ENCODE measurements around the gene GPER1. TPM values are rescaled to one million over a fixed set of nuclear protein-coding genes. Genes with fewer than 3 reads are reported as not detected.

Gene GPER1
- total RNA-seq, 1 donor from 2014 or later, result 0.08 TPM

DNA sequence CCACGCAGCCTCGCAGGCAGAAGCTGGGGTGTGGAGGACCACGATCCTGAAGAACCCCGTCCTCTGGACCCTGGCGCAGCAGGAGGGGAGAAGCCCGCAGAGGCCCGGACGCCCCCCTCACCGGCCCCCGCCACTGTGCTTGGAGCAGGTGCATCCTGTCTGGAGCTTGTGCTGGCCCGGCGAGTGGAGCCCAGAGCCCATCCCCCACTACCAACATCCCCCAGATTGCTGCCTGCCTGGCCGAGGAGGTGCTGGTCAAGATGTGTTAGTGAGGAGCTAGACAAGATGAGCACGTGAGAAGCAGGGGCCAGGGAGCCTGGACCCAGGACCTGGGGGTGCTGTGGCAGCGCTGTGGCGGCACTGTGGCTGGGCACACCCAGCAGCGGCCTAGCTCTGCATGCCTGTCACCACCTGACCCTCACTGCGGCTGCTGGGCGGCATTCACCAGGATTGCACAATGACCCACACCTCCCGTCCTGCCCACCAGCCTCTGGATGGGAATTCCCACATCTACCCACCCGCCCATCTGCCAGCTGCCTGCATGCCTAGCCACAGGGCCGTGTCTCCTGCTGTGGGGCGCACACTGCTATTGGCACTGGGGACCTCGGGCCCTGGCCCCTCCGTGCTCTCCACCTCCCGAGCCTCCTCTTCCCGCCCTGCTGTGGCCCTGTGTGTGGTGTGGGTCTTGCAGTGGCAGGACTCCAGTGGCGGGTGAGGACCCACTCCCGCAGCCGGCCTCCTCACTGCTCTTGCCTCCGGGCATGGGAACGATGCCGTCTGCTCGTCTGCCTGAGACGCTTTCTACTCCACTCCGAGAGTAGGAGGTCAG lies 31.7 kb upstream of the GPER1 start:
- Histone ChIP-seq H3K36me3 (ENCODE audit: control insufficient read depth, insufficient read depth, low read length) (no peaks in the 10 kb centered on the region), H3K27me3 (ENCODE audit: control insufficient read depth, insufficient read depth, low read length) (peaks cover 11% of the 10 kb centered on the region), H3K4me3 (ENCODE audit: low read depth, low read length) (no peak overlapping the region)
- no peak for TF ChIP-seq CTCF (IDR thresholded peaks at IDR 0.05; ENCODE audit: insufficient read depth, low read length, poor library complexity, severe bottlenecking)
- no peak for DNase-seq (ENCODE audit: low read depth)

GRCh38 chr7:1056785-1057410 lies 31.0 kb upstream of the GPER1 start:
- DNase-seq (ENCODE audit: low read depth), result no peak
- Histone ChIP-seq H3K27me3 (ENCODE audit: control insufficient read depth, insufficient read depth, low read length) (peaks cover 11% of the 10 kb centered on the region), H3K4me3 (ENCODE audit: low read depth, low read length) (no peak overlapping the region), H3K36me3 (ENCODE audit: control insufficient read depth, insufficient read depth, low read length) (no peaks in the 10 kb centered on the region)
- no peak for TF ChIP-seq CTCF (IDR thresholded peaks at IDR 0.05; ENCODE audit: insufficient read depth, low read length, poor library complexity, severe bottlenecking)

- H3K27me3 ChIP-seq (ENCODE audit: control insufficient read depth, insufficient read depth, low read length), result peaks cover 11% of the 10 kb centered on the region
- H3K36me3 ChIP-seq (ENCODE audit: control insufficient read depth, insufficient read depth, low read length), result no peaks in the 10 kb centered on the region
- TF ChIP-seq CTCF (IDR thresholded peaks at IDR 0.05; ENCODE audit: insufficient read depth, low read length, poor library complexity, severe bottlenecking), result no peak
- no peak overlapping the region for H3K4me3 ChIP-seq (ENCODE audit: low read depth, low read length)
- DNase-seq (ENCODE audit: low read depth), result no peak
Observed at GRCh38 chr7:1057416-1058291, 30.3 kb upstream of the GPER1 start.

DNA sequence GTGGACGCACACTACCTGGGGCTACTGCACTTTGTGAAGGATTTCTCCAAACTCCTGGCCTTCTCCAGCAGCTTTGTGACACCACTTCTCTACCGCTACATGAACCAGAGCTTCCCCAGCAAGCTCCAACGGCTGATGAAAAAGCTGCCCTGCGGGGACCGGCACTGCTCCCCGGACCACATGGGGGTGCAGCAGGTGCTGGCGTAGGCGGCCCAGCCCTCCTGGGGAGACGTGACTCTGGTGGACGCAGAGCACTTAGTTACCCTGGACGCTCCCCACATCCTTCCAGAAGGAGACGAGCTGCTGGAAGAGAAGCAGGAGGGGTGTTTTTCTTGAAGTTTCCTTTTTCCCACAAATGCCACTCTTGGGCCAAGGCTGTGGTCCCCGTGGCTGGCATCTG lies 29.6 kb upstream of the GPER1 start:
- DNase-seq (ENCODE audit: low read depth), result no peak
- TF ChIP-seq CTCF (IDR thresholded peaks at IDR 0.05; ENCODE audit: insufficient read depth, low read length, poor library complexity, severe bottlenecking), result no peak
- Histone ChIP-seq H3K4me3 (ENCODE audit: low read depth, low read length) (no peak overlapping the region), H3K36me3 (ENCODE audit: control insufficient read depth, insufficient read depth, low read length) (no peaks in the 10 kb centered on the region), H3K27me3 (ENCODE audit: control insufficient read depth, insufficient read depth, low read length) (peaks cover 11% of the 10 kb centered on the region)

GRCh38 chr7:1058821-1059199 lies 29.1 kb upstream of the GPER1 start:
- no peak for TF ChIP-seq CTCF (IDR thresholded peaks at IDR 0.05; ENCODE audit: insufficient read depth, low read length, poor library complexity, severe bottlenecking)
- Histone ChIP-seq H3K27me3 (ENCODE audit: control insufficient read depth, insufficient read depth, low read length) (peaks cover 11% of the 10 kb centered on the region), H3K4me3 (ENCODE audit: low read depth, low read length) (no peak overlapping the region), H3K36me3 (ENCODE audit: control insufficient read depth, insufficient read depth, low read length) (no peaks in the 10 kb centered on the region)
- DNase-seq (ENCODE audit: low read depth), result no peak
